ENCODE results near the gene PCBP1.
"Not testable (repeated sequence)": the region's sequence is repeated elsewhere in the genome, so short reads cannot be mapped to it uniquely, and the experiment has no call there.

Gene PCBP1

DNA sequence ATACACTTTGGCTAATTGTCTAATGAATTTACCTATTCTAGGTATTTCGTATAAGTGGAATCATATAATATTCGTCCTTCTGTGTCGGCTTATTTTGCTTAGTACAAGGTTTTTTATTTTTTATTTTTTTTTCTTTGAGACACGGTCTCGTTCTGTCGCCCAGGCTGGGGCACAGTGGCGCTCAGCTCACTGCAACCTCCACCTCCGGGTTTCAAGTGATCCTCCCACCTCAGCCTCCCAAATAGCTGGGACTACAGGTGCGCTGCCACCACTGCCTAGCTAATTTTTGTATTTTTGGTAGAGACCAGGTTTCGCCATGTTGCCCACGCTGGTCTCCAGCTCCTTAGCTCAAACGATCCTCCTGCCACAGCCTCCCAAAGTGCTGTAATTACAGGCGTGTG, 38.2 kb downstream of the PCBP1 start:
- no peak for DNase-seq (ENCODE audit: low spot score)

DNA sequence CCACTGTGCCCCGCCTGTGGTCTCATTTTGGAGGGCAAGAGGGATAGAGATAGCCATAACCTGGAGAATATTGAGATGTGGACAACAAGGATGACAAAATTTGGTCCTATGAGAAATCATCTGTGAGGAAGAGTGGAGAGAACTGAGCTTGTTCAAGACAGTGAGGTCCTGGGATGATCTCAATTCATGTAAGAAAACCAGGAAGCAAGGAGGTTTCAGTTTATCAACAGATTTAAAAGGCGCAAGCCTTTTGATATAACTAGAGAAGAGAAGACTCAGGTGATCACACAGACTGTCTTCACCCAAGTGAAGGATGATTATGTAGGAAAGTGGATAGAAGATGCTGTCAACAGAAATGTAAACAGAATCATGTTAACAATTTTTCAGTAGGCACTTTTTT, 39.1 kb downstream of the PCBP1 start:
- no peak for DNase-seq (ENCODE audit: low spot score)

DNA sequence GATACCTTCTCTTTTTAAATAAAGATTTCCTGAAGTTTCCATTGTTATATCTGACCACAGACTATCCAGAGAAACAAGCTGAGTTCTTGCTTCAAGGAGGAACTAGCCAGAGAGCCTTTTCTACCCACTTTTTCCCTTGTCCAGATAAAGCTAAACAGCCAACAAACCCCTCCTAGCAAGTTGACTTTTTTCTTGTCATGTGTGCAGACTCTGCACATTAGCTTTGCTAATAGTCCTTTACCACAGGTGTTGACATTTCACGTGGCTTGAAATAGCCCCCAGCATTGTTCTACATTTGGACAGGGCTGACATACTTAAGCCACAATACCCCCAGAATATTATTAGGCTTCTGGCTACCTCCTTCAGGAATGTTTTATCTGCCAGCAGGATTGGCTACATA, 40.7 kb downstream of the PCBP1 start:
- DNase-seq (ENCODE audit: low spot score): no peak

DNA sequence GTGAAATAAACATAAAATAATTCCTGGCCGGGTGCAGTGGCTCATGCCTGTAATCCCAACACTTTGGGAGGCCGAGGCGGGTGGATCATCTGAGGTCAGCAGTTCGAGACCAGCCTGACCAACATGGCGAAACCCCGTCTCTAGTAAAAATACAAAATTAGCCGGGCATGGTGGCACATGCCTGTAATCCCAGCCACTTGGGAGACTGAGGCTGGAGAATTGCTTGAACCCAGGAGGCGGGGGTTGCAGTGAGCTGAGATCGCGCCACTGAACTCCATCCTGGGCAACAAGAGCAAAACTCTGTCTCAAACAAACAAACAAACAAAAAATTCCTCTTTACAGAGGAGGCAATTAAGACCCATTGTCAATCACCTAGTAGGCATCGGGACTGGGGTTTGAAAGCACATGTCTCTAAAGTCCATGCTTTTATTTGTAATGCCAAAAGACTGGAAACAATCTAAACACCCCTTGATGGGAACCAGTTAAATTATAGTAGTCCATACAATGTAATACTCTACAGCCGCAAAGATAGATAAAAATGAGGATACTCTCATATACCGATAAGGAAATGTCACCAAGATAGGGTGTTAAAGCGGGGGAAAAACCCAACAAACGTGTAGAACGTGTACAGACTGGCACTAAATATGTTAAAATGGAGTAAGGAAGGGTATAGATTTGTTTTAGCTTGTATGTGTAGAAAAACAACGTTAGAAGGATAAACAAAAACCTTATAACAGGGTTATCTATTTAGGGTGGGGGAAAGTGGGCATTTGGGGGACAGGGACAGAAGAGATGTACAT, 44.3 kb downstream of the PCBP1 start:
- DNase-seq (ENCODE audit: low spot score): not testable (repeated sequence)

DNA sequence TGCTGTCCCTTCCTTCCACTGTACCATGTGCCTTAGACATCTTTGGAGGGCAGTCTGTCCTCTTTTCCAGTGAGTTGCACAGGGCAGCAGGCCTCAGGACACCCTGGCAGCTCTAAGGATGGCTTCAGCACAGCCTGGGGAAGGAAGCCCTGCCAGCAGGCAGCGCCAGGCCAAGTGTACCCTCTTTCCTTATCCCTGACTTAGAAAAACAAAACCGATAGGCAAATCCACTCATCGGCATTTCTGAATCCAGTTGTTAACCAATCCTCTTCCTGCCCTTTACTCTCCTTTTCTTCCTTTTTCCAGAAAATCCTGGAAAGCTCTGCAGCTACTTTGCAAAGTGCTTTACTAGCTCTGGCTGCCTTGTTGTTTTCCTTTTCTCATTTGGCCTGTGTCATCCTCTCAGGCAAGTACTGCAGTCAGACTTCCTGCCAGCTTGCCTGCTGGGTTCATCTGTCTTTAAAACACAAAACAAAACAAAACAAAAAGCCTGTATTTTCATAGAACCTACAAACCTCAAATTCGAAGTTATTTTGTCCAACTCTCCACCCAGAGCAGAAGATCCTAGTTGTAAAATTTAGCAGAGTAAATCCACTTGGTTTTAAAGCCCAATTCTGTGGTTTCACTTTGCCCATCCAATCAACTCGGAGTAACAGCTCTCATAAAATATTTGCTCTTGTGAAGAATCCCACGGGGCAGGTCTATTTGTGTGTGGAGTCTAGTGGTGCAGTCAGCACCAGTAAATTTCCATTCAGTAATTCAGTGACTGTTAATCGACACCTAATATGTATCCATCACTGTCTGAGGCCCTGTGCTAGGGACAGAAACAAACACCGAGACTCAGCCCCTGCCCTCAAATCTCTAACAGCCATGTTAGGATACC, 45.2 kb downstream of the PCBP1 start:
- DNase-seq (ENCODE audit: low spot score): peak; percentile 93

DNA sequence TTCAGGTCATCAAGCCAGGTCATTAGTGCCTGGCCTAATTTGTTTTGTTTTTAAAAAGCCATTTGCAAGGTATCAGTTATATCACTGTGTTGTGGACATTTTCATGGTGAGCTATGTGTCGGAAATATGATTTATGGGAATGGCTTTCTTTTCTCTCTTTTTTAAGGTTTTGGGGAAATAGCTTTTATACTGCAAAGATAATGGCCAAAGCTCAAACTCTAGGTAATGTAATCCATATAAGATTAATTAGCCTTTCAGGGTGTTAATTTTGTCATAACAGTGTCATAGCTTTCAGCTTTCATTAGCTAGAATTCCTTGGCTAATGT, 45.8 kb downstream of the PCBP1 start:
- no peak for DNase-seq (ENCODE audit: low spot score)

DNA sequence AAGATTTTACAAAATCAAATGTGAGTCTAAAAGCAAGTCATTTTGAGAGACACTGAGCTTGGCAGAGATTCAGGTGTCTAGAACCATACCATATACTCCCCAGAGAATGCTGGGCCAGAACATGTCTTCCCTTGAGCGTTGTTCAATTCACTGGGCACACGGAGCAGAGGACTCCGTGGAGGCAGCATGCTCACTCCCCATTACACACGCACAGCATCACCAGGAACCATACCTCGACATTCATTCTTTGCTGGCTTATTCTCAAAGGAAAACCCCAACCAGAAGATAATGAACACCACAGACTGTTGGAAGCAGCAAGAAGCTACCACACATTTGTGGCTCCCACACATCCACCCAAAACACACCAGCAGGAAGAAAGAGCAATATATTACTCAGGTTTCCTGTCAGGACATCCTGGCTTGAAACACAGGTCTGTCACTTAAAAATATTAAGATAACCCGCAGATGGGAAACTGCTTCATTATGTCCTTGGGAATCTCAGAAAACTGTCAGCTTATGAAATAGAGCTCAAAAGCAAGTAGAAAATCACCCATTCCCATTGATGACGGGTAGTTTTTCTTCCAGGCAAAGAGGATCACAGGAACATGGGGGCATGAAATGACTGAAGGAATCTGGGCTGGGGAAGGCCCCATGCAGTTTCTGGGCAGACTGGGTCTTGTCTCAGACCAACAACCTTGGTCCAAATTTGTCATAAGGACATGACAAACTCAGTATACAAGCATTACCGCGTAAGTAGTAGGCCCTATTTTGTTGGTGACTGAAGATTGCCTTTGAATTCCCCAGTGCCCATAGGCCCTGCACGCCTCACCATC, 46.4 kb downstream of the PCBP1 start:
- peak; percentile 44 for DNase-seq (ENCODE audit: low spot score)

DNA sequence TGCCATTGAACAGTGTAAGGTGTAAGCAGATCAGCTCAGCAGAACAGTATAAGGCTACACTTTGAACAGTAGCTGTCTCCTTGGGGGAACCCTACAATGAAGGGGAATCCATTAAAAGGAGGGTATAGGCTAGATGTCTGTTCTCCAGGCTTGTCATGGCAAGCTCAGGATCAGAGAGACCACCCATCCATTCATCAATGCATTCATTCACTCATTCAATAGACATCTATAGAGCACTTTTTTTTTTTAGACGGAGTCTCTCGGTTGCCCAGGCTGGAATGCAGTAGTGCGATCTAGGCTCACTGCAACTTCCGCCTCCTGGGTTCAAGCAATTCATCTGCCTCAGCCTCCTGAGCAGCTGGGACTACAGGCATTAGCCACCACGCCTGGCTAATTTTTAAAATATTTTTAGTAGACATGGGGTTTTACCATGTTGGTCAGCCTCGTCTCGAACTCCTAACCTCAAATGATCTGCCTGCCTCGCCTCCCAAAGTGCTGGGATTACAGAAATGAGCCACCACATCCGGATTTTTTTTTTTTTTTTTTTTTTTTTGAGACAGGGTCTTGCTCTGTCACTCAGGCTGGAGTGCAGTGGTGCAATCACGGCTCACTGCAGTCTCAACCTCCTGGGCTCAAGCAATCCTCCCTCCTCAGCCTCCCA, 47.2 kb downstream of the PCBP1 start:
- peak; percentile 46 for DNase-seq (ENCODE audit: low spot score)
